Thoracic aorta (tissue), 2 donors: ENCODE measurements around the gene AQP7. TPM values are rescaled to one million over a fixed set of nuclear protein-coding genes. Genes with fewer than 3 reads are reported as not detected.

Experiments used
- ATAC-seq: fragments of 150-250 bp; one replicate; pipeline ENCODE4 v1.8.0; 2017; ENCODE audit warnings: low read depth; ENCODE audit not compliant: insufficient number of reproducible peaks, low FRiP score
- DNase-seq: peaks from one replicate; pipeline ENCODE4 v3.0.0-alpha.2; 2020; ENCODE audit warnings: low spot score
- H3K27ac ChIP-seq, 2 donors: fragments of 200-600 bp; sonication (generic); 1 replicate in 1 of 2; 2 replicates in 1 of 2; pipeline ENCODE4 v1.5.1; 2016; ENCODE audit warnings: mild to moderate bottlenecking in 2 of 2, moderate library complexity in 2 of 2
- H3K27me3 ChIP-seq: fragments of 200-600 bp; sonication (generic); replicated peaks from 2 replicates; pipeline ENCODE4 v1.6.0; 2016; ENCODE audit warnings: mild to moderate bottlenecking; ENCODE audit not compliant: insufficient read depth
- H3K36me3 ChIP-seq: fragments of 200-600 bp; sonication (generic); one replicate; pipeline ENCODE4 v1.5.1; 2016
- H3K4me1 ChIP-seq, 2 donors: fragments of 200-600 bp; sonication (generic); 1 replicate in 1 of 2; 2 replicates in 1 of 2; pipeline versions ENCODE4 v1.5.1 to v1.6.0; 2016; ENCODE audit warnings: low read depth in 2 of 2, mild to moderate bottlenecking in 1 of 2; ENCODE audit not compliant: control insufficient read depth in 1 of 2
- H3K4me3 ChIP-seq: fragments of 200-600 bp; sonication (generic); 2 replicates; pipeline ENCODE4 v1.5.1; 2016; ENCODE audit warnings: mild to moderate bottlenecking
- H3K9me3 ChIP-seq: fragments of 200-600 bp; sonication (generic); 2 replicates; pipeline ENCODE4 v1.5.1; 2016
- CTCF ChIP-seq: fragments of 200-600 bp; sonication (generic); IDR thresholded peaks from one replicate; pipeline ENCODE4 v1.5.1; 2019; ENCODE audit warnings: antibody characterized with exemption
- total RNA-seq, 2 donors: library from RNA; depleted of rRNA; stranded (reverse); fragments of >200 nt; gene quantifications; one replicate each; pipeline versions ENCODE4 v1.1.0 to v1.2.3, GENCODE V29; 2016

The AQP7 gene
- total RNA-seq, 2 donors from 2014 or later, result 1.8 to 1.9 TPM

- Histone ChIP-seq H3K9me3 (no peaks in the 10 kb centered on the region), H3K27me3 (no peaks in the 10 kb centered on the region), H3K4me1 (peaks cover 5 to 17% of the 10 kb centered on the region in 2 donors), H3K27ac (no peak overlapping the region), H3K36me3 (peaks cover 44% of the 10 kb centered on the region), H3K4me3 (no peak overlapping the region)
- TF ChIP-seq CTCF, result no peak
- DNase-seq (no peak), ATAC-seq (no peak)
Observed at GRCh38 chr9:33346564-33346963, 55.8 kb downstream of the AQP7 start.

GRCh38 chr9:33344145-33344544, 58.2 kb downstream of the AQP7 start:
- H3K27ac ChIP-seq, result no peak overlapping the region
- H3K36me3 ChIP-seq, result peaks cover 62% of the 10 kb centered on the region

GRCh38 chr9:33341182-33341581, 61.2 kb downstream of the AQP7 start:
- H3K27me3 ChIP-seq, result no peaks in the 10 kb centered on the region
- no peak for TF ChIP-seq CTCF
- H3K36me3 ChIP-seq, result peaks cover 60% of the 10 kb centered on the region
- no peaks in the 10 kb centered on the region for H3K9me3 ChIP-seq
- no peak for DNase-seq
- H3K4me1 ChIP-seq, result no peaks in the 10 kb centered on the region
- no peak overlapping the region for H3K4me3 ChIP-seq
- no peak overlapping the region for H3K27ac ChIP-seq
- no peak for ATAC-seq

More at GRCh38 chr9:33344145-33344544, 58.2 kb downstream of the AQP7 start:
- ATAC-seq (no peak), DNase-seq (no peak)
- Histone ChIP-seq H3K4me1 (no peaks in the 10 kb centered on the region), H3K9me3 (no peaks in the 10 kb centered on the region), H3K4me3 (no peak overlapping the region), H3K27me3 (no peaks in the 10 kb centered on the region)
- TF ChIP-seq CTCF, result no peak

- Histone ChIP-seq H3K27me3 (no peaks in the 10 kb centered on the region), H3K4me1 (no peaks in the 10 kb centered on the region), H3K36me3 (peaks cover 57% of the 10 kb centered on the region), H3K9me3 (no peaks in the 10 kb centered on the region), H3K4me3 (no peak overlapping the region), H3K27ac (no peak overlapping the region)
- DNase-seq (no peak), ATAC-seq (no peak)
- TF ChIP-seq CTCF, result no peak
Observed at GRCh38 chr9:33340186-33340585, 62.2 kb downstream of the AQP7 start.

Other genes starting within 250 kb of the AQP7 start
- gene B4GALT1, start 235.2 kb downstream of the AQP7 start, total RNA-seq, result 10 to 100 TPM; 59.4 to 86.6 TPM
- not detected for gene SPINK4, start 162.4 kb downstream of the AQP7 start, total RNA-seq
- 10 to 100 TPM; 30.6 to 40.5 TPM for gene BAG1, start 137.9 kb downstream of the AQP7 start, total RNA-seq
- gene CHMP5, start 137.5 kb downstream of the AQP7 start, total RNA-seq, result 10 to 100 TPM; 50.0 to 55.9 TPM
- 10 to 100 TPM; 22.5 to 39.7 TPM for gene NFX1, start 112.1 kb downstream of the AQP7 start, total RNA-seq
- gene AQP3, start 45.0 kb upstream of the AQP7 start, total RNA-seq, result 10 to 100 TPM in 1 of 2 donors, 1 to 10 TPM in 1; 6.9 to 17.6 TPM
- gene NOL6, start 71.4 kb upstream of the AQP7 start, total RNA-seq, result 10 to 100 TPM; 20.8 to 34.9 TPM
- not detected for gene ANKRD18B, start 121.7 kb upstream of the AQP7 start, total RNA-seq